NCI-H510A treated with DMSO at 0.1 percent for 48 hours (cell line): ENCODE results near the gene CEP120.
"Not testable (repeated sequence)": the region's sequence is repeated elsewhere in the genome, so short reads cannot be mapped to it uniquely, and the experiment has no call there.

ENCODE experiments used
- DNase-seq: peaks from one replicate; lab custom pipeline; 2025; lab: John Stamatoyannopoulos, UW

The CEP120 gene

GRCh38 chr5:123438902-123439301 lies 15.7 kb upstream of the CEP120 start:
- no peak for DNase-seq

DNA sequence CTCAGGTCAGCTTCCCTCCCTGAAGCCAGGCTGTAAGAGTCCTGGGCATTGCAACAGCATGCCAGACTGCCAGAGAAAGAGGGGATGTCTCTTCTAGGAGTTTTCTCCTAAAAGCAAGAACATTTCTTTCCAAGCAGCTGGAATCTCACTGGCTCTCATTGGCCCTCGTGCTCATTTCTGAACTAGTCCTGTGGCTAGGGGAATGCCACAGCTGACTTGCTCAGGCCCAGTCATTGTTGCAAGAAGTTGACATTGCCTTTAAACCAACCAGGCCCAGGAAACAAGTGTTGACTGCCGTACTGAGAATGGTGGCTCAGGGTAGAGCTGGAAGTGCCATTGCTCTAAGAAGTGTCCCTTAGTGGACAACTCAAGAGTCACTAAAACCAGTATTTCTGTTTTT lies 15.0 kb upstream of the CEP120 start:
- no peak for DNase-seq

GRCh38 chr5:123436201-123436600 lies 13.0 kb upstream of the CEP120 start:
- DNase-seq: no peak

DNA sequence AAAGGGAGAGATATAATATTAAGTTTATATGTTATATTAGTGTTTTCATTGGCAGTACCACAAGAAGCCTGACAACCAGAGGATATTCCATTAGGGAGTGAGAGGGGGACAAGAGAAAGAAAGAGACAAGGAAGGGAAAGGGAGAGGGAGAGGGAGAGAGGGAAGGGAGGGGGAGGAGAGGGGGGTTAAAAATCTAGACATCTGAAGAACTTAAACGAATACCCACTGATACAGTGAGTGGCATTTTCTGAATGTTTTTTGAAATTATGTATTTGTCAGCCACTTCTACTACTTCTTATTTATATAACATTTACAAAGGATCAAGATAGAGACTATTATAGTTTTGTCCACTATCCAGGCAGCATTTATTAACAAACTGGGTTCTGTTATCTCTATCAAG lies 11.6 kb upstream of the CEP120 start:
- no peak for DNase-seq

GRCh38 chr5:123433596-123433995 lies 10.4 kb upstream of the CEP120 start:
- no peak for DNase-seq

DNA sequence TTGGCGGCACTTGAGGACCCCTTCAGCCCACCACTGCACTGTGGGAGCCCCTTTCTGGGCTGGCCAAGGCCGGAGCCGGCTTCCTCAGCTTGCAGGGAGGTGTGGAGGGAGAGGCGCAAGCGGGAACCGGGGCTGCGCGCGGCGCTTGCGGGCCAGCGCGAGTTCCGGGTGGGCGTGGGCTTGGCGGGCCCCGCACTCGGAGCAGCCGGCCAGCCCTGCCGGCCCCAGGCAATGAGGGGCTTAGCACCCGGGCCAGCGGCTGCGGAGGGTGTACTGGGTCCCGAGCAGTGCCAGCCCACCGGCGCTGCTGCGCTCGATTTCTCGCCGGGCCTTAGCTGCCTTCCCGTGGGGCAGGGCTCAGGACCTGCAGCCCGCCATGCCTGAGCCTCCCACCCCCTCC lies 7.2 kb upstream of the CEP120 start:
- DNase-seq: not testable (repeated sequence)

DNA sequence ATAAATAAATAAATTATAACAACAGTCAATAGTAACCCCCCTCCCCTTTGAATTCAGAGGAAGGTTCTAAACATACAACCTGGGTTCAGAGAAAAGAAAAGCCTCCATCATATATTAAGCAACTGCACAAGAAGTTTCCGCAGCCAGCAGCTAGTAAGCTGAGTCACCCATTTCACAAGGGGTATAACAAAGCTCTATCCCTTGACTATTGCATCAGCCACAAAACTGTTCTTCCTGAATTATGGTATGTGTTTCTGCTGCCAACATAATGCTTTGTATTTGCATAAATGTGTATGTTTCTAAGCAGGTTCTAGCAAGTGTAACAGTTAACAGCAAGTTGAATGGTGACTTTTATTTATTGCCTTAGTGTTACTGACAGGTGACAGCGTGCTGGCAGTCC lies 6.8 kb upstream of the CEP120 start:
- DNase-seq: no peak

GRCh38 chr5:123429221-123429954 lies 6.2 kb upstream of the CEP120 start:
- DNase-seq: no peak

GRCh38 chr5:123428521-123429220 lies 5.5 kb upstream of the CEP120 start:
- DNase-seq: no peak

DNA sequence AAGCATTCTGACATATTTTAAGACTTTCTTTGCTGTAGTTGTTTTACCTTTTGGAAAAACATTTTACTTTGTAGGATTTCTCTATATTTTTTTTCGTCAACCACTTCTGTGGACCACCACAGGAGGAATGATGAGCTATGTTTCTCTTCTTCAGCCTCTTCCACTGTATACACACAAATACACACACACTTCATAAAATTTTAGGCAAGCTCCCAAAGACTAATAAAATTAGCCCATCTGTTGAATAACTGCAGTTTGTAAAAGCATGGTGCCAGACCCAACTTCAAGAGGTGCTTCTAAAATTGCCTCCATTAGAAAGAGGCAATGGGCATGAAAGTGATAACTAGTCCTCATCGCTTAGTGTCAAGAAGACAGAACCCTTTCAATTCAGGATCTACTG lies 4.1 kb upstream of the CEP120 start:
- DNase-seq: no peak

- no peak for DNase-seq
Observed at GRCh38 chr5:123425431-123425830, 2.2 kb upstream of the CEP120 start.

- peak; percentile 51 for DNase-seq
Observed at GRCh38 chr5:123422433-123423277, 548 bp downstream of the CEP120 start.

DNA sequence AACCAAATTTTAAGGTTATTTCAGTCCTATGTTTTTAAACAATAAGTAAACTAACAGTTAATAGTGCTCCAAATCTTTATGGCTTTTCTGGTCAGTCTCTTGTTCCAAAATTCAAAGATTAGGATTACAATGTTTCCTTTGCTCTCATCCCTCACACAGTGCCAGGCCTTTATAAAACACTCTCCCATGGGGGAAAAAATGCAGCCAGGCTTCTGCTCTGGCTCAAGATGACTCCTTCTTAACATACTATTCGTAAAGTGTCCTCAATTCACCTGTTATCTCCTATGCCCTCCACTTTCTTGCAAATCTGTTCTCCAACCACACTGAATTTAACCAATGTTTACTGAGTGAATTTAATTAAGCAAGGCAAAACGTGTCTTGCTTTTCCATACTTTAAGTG lies 1.4 kb downstream of the CEP120 start:
- DNase-seq: no peak

GRCh38 chr5:123414974-123415373 lies 8.2 kb downstream of the CEP120 start:
- no peak for DNase-seq

- DNase-seq: no peak
Observed at GRCh38 chr5:123412206-123412605, 11.0 kb downstream of the CEP120 start.

- not testable (repeated sequence) for DNase-seq
Observed at GRCh38 chr5:123401999-123402398, 21.2 kb downstream of the CEP120 start.

- DNase-seq: no peak
Observed at GRCh38 chr5:123401320-123401719, 21.9 kb downstream of the CEP120 start.

- not testable (repeated sequence) for DNase-seq
Observed at GRCh38 chr5:123400870-123401291, 22.3 kb downstream of the CEP120 start.

DNA sequence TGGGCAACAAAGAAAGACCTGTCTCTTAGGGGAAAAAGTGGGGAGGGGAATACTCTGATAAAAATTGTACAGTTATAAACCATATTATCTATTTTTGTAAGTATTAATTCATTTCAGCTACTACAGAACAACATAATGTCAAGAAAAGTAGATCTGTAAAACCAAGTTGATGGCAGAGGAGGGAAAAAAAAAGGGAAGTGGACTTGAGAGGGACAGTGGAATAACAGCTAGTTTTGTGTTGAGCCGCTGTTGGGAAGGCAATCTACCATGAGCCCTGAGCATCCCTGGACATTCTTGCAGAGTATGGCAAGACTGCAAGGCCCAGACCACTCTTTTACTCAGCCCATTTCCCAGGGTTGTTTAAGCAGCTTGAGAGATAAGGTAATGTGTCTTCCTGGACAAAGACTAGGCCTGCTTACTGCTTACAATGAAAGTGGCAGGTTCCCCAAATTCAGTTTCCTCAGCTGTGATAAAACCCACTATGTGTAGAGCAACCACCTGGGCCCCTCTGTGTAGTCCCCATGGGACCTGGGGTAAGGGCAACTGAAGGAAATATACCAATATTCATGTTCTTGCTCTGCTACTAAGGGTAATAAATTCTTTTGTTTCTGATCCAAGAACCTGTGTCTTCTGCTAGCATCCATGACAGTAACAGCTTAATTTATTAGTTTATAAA lies 25.0 kb downstream of the CEP120 start:
- no peak for DNase-seq

GRCh38 chr5:123397538-123397937 lies 25.7 kb downstream of the CEP120 start:
- no peak for DNase-seq

GRCh38 chr5:123391009-123391408 lies 32.2 kb downstream of the CEP120 start:
- no peak for DNase-seq

- DNase-seq: no peak
Observed at GRCh38 chr5:123389794-123390193, 33.4 kb downstream of the CEP120 start.
